ENCODE measurements around the gene SV2A. TPM values are rescaled to one million over a fixed set of nuclear protein-coding genes. Genes with fewer than 3 reads are reported as not detected.

Gene SV2A
- total RNA-seq (2022; extraction: Qiagen RNA extraction) = 0.05 to 0.12 TPM (median 0.09 TPM) in 5 replicates

DNA sequence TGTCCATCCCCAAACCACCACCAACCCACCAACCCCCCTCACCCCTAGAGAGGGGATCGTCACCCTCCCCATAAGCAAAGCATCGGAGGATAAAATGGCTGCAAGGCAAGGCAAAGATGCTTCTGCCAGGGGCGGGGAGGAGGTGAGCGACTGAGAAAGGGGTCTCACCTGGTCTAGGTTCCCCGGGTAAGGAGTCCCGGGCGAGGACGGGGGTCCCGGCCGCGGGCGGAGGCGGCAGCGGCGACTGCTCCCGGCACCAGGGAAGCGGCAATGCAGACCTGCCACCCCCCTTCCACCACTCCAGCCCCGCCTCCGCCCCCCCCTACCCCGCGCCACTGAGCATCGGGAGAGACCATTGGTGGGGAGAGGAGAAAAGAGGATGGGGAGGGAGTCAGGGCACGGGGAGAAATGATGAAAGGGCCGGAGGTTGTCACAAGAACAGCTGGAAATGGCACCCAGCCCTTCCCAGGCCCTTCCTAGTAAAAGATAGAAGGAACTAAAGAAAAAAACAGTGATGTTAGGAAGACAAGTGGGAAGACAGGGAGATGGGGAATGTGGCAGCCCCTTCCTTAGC is at the start of gene SV2A:
Gene SV2A (minus strand): TSS at position 274 of the 574 bp plus-strand sequence. CDS start 4,004 bp downstream, outside the sequence.

DNA sequence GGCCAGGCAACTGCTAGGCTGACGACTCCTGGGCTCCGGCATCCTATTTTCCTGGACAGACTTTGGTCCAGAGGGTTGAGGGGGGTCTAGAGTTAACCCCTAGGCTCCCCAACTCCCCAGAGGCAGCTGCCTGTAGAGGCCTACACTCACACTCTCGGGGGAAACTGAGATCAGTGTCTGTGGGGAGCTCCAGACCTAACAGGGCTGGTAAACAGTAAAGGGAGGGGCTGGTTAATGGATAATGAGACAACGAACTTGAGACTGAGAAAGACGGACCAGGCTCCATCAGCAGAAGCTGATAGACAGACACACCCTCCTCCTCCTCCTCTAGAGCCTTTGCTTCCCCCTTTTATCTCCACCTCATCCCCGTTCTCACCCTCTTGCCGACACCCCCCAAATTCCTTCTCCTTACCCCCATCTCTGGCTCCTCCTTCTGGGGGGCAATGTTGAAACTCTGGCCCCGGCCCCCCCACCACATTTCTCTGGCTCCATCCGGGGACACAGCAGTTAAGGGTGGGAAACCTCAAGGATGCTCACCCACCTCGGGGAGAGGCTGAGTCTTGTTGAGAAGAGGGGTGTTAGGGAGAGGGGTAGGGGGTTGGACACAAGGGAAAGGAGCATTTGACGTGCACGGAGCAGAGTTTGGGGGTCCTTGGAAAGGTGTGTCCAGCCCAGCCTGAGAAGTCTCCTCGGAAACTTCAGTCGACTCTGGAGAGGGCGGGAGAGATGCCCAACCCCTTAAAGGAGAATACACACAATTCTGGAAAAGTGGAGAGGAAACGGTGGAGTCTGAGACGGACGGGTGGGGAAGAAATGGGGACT is 18.7 kb upstream of the SV2A start, which contains the start of gene MTMR11:
Gene MTMR11 (minus strand): TSS at position 710 of the 822 bp plus-strand sequence. CDS start 232 bp downstream, at position 478.

GRCh38 chr1:149927563-149928400 is 10.1 kb upstream of the SV2A start, which contains the start of gene SF3B4:
SF3B4 (minus strand) TSS chr1:149927803; CDS start chr1:149927759, 44 bp downstream.

GRCh38 chr1:149899460-149900284 is 18.0 kb downstream of the SV2A start, which contains the start of gene BOLA1:
BOLA1 (plus strand) TSS chr1:149899568; CDS start chr1:149900060, 492 bp downstream.

Other genes starting within 250 kb of the SV2A start
- gene FCGR1A, start 135.2 kb downstream of the SV2A start, total RNA-seq (2022; extraction: Qiagen RNA extraction) = not detected in 5 replicates
- gene BOLA1, start 18.3 kb downstream of the SV2A start, total RNA-seq (2022; extraction: Qiagen RNA extraction) = 13.9 to 21.0 TPM (median 19.2 TPM) in 5 replicates
- gene SF3B4, start 10.0 kb upstream of the SV2A start, total RNA-seq (2022; extraction: Qiagen RNA extraction) = 114 to 155 TPM (median 137 TPM) in 5 replicates
- gene MTMR11, start 19.0 kb upstream of the SV2A start, total RNA-seq (2022; extraction: Qiagen RNA extraction) = 4.5 to 7.9 TPM (median 5.9 TPM) in 5 replicates
- 7.7 to 15.5 TPM (median 13.9 TPM) in 5 replicates for gene OTUD7B, start 92.9 kb upstream of the SV2A start, total RNA-seq (2022; extraction: Qiagen RNA extraction)
- 13.9 to 18.6 TPM (median 16.3 TPM) in 5 replicates for gene VPS45, start 149.9 kb upstream of the SV2A start, total RNA-seq (2022; extraction: Qiagen RNA extraction)
- gene PLEKHO1, start 232.1 kb upstream of the SV2A start, total RNA-seq (2022; extraction: Qiagen RNA extraction) = 4.8 to 6.8 TPM (median 6.4 TPM) in 5 replicates